Thymus (tissue), 11 donors: ENCODE data around the gene LY9. TPM values are rescaled to one million over a fixed set of nuclear protein-coding genes. Genes with fewer than 3 reads are reported as not detected.

Experiments used
- DNase-seq, 9 donors: peaks; one replicate each; pipeline ENCODE4 v3.0.0-alpha.2; 2013; ENCODE audit warnings: low spot score in 9 of 9, low read depth in 6 of 9, missing footprints in 1 of 9
- H3K27ac ChIP-seq, 2 donors: one replicate each; pipeline ENCODE4 v1.5.1; 2013; ENCODE audit warnings: control low read depth in 1 of 2, low read depth in 1 of 2, low read length in 1 of 2, mild to moderate bottlenecking in 1 of 2, moderate library complexity in 1 of 2
- H3K27me3 ChIP-seq, 2 donors: one replicate each; pipeline ENCODE4 v1.5.1; 2013; ENCODE audit warnings: low read length in 1 of 2; ENCODE audit not compliant: control insufficient read depth in 2 of 2, insufficient read depth in 1 of 2
- H3K36me3 ChIP-seq, 2 donors: one replicate each; pipeline ENCODE4 v1.5.1; 2013; ENCODE audit warnings: low read length in 1 of 2, mild to moderate bottlenecking in 1 of 2, moderate library complexity in 1 of 2; ENCODE audit not compliant: control insufficient read depth in 2 of 2, insufficient read depth in 2 of 2
- H3K4me1 ChIP-seq, 2 donors: one replicate each; pipeline ENCODE4 v1.5.1; 2013; ENCODE audit warnings: low read length in 2 of 2; ENCODE audit not compliant: control insufficient read depth in 2 of 2, insufficient read depth in 2 of 2
- H3K4me3 ChIP-seq, 2 donors: one replicate each; pipeline ENCODE4 v1.5.1; 2013; ENCODE audit warnings: low read length in 2 of 2, control low read depth in 1 of 2, mild to moderate bottlenecking in 1 of 2
- H3K9me3 ChIP-seq, 2 donors: one replicate each; pipeline ENCODE4 v1.5.1; 2013; ENCODE audit warnings: low read length in 1 of 2, mild to moderate bottlenecking in 1 of 2; ENCODE audit not compliant: control insufficient read depth in 2 of 2, insufficient read depth in 1 of 2
- WGBS: extraction: QIAGEN DNeasy Blood & Tissue Kit; methylation state at CpG from one replicate; pipeline ENCODE4 v1.1.7; 2013; 5-methylcytosine and 5-hydroxymethylcytosine counted together
- polyA plus RNA-seq: library from polyadenylated mRNA; stranded (reverse); fragments of 200-250 nt; gene quantifications from one replicate; pipeline ENCODE4 v1.2.3, GENCODE V29; 2013
- total RNA-seq: library from RNA; stranded (reverse); fragments of 120-200 nt; gene quantifications from one replicate; pipeline ENCODE4 v1.2.4, GENCODE V29; 2013
- donor health status: healthy.

LY9 gene
- total and polyA plus RNA-seq, 2 donors = 25.3 to 28.6 TPM

DNA sequence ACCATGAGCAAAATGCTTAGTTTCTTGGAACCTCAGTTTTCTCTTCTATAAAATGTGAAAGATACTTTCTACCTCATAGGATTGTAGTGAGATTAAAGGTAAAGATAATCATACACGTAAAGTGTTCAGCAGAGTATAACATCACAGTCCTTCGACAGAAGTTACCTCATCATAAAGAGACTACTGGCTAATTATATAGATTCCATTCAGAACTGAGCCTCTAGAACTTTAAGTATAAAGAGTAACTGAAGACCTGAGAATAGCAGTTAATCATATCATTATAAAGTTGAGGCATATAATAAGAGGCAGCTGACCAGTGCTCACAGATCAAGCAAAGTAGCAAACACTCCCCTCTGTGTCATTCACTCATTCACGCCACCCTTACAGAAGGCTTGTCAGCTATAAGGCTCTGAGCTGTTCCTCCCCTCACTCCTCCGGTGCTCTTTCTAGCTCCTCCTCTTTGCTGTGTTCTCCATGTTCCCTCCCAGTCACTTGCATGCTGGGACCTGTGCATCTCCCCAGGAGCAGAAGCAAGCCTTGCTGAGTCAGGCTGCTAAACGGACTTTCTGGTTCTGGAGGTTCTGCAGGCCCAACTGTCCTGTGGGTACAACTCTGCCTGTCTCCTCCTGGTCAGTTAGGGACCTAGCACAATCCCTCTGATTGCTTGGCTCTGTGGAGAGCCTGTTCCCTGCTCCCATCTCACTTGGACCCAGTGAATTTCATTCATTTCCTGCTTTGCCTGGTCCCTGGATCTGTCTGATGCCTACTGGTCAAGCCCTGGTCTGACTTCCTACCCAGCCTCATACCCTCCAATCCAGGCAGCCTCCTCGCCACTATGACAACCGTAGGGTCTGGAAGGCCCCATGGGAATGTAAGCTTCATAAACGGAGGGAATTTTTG is 28.3 kb upstream of the LY9 start:
- H3K27ac ChIP-seq = peak overlapping the region in 1 of 2 donors; percentile 6
- WGBS = 70% methylated on average over 8 of the region's 8 CpGs

DNA sequence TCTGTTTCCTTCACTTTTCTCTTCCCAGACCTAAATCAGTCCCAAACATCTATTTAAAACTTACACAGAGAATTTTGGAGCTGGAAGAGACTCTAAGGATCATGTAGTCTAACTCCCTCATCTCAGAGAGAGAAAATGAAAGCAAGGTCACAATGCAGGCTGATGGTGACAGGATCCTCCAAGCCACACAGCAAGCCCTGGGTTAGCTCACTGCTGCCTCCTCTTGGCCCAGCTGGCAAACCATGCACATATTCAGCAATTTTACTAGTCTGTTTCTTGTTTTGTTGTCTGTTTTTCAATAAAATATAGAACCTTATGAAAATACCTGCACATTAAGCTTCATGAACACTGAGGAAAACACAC is 27.7 kb upstream of the LY9 start:
- Histone ChIP-seq H3K27ac (peak overlapping the region in 1 of 2 donors; percentile 6), H3K4me1 (peaks cover 2 to 14% of the 10 kb centered on the region in 2 donors), H3K4me3 (no peak overlapping the region), H3K27me3 (no peaks in the 10 kb centered on the region), H3K36me3 (no peaks in the 10 kb centered on the region), H3K9me3 (no peaks in the 10 kb centered on the region)
- DNase-seq = peak; percentile 44 to 90 (median 72)

More for the DNA sequence above, 28.3 kb upstream of the LY9 start:
- peaks cover 2 to 14% of the 10 kb centered on the region in 2 donors for H3K4me1 ChIP-seq
- H3K27me3 ChIP-seq = no peaks in the 10 kb centered on the region
- no peak overlapping the region for H3K4me3 ChIP-seq
- no peaks in the 10 kb centered on the region for H3K9me3 ChIP-seq
- DNase-seq = peak in 1 of 9 donors; percentile 36
- no peaks in the 10 kb centered on the region for H3K36me3 ChIP-seq

GRCh38 chr1:160772331-160772730 is 23.6 kb upstream of the LY9 start:
- Histone ChIP-seq H3K4me3 (no peak overlapping the region), H3K4me1 (peaks cover 2 to 21% of the 10 kb centered on the region in 2 donors), H3K27ac (no peak overlapping the region), H3K27me3 (no peaks in the 10 kb centered on the region), H3K36me3 (no peaks in the 10 kb centered on the region), H3K9me3 (no peaks in the 10 kb centered on the region)
- DNase-seq = no peak
- WGBS = 97% methylated on average over 1 of the region's 1 CpG

- no peak overlapping the region for H3K27ac ChIP-seq
- DNase-seq = no peak
- no peaks in the 10 kb centered on the region for H3K27me3 ChIP-seq
- 94% methylated on average over 3 of the region's 3 CpGs for WGBS
- no peaks in the 10 kb centered on the region for H3K9me3 ChIP-seq
- no peaks in the 10 kb centered on the region for H3K36me3 ChIP-seq
- peaks cover 0 to 20% of the 10 kb centered on the region in 2 donors for H3K4me1 ChIP-seq
- no peak overlapping the region for H3K4me3 ChIP-seq
These were observed 22.9 kb upstream of the LY9 start for GRCh38 chr1:160773093-160773492.

- Histone ChIP-seq H3K36me3 (no peaks in the 10 kb centered on the region), H3K4me3 (no peak overlapping the region), H3K9me3 (no peaks in the 10 kb centered on the region), H3K4me1 (peaks cover 0 to 18% of the 10 kb centered on the region in 2 donors), H3K27me3 (no peaks in the 10 kb centered on the region), H3K27ac (no peak overlapping the region)
- 99% methylated on average over 2 of the region's 2 CpGs for WGBS
- no peak for DNase-seq
These were observed 20.9 kb upstream of the LY9 start for GRCh38 chr1:160774886-160775719.

- Histone ChIP-seq H3K27me3 (no peaks in the 10 kb centered on the region), H3K9me3 (no peaks in the 10 kb centered on the region), H3K27ac (no peak overlapping the region), H3K4me3 (no peak overlapping the region), H3K4me1 (peaks cover 0 to 18% of the 10 kb centered on the region in 2 donors), H3K36me3 (no peaks in the 10 kb centered on the region)
- 97% methylated on average over 1 of the region's 1 CpG for WGBS
- no peak for DNase-seq
These were observed 19.8 kb upstream of the LY9 start for GRCh38 chr1:160776178-160776577.

GRCh38 chr1:160777486-160778089 is 18.4 kb upstream of the LY9 start:
- 69% methylated on average over 7 of the region's 7 CpGs for WGBS
- Histone ChIP-seq H3K27me3 (no peaks in the 10 kb centered on the region), H3K36me3 (no peaks in the 10 kb centered on the region), H3K4me1 (peaks cover 0 to 29% of the 10 kb centered on the region in 2 donors), H3K9me3 (no peaks in the 10 kb centered on the region), H3K4me3 (no peak overlapping the region), H3K27ac (no peak overlapping the region)
- peak in 8 of 9 donors; percentile 56 to 86 (median 68) for DNase-seq

- H3K4me1 ChIP-seq = peaks cover 0 to 29% of the 10 kb centered on the region in 2 donors
- H3K27me3 ChIP-seq = no peaks in the 10 kb centered on the region
- H3K9me3 ChIP-seq = peaks cover 0 to 3% of the 10 kb centered on the region in 2 donors
- WGBS = 95% methylated on average over 6 of the region's 6 CpGs
- no peaks in the 10 kb centered on the region for H3K36me3 ChIP-seq
- H3K27ac ChIP-seq = no peak overlapping the region
- DNase-seq = no peak
- H3K4me3 ChIP-seq = no peak overlapping the region
These were observed 17.0 kb upstream of the LY9 start for GRCh38 chr1:160778976-160779375.
